GM19099 (cell line): ENCODE data around the gene PTPRZ1.

Experiments
- POLR2A ChIP-seq: IDR thresholded peaks from 3 replicates; pipeline ENCODE4 v1.6.1; 2011; ENCODE audit warnings: low read depth; ENCODE audit not compliant: insufficient read length; ENCODE audit errors: extremely low read depth

PTPRZ1 gene

DNA sequence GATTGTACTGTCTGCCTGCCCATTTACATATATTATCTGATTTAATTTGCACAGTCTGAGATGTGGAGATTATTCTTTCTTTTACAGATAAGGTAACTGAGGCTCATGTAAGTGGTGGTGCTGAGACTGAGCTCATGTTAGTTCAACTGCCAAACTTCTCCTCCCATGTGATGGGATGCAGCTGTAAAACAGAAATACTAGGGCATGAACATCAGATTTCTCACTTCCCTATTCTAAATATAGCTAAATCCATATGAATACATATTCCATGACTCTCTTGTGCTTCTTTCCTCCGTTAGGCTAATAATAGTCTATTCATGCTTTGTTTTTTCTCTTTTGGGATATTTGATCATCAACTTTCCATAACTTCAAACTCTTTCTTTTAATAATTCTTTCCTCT is 84.7 kb downstream of the PTPRZ1 start:
- TF ChIP-seq POLR2A, result no peak

DNA sequence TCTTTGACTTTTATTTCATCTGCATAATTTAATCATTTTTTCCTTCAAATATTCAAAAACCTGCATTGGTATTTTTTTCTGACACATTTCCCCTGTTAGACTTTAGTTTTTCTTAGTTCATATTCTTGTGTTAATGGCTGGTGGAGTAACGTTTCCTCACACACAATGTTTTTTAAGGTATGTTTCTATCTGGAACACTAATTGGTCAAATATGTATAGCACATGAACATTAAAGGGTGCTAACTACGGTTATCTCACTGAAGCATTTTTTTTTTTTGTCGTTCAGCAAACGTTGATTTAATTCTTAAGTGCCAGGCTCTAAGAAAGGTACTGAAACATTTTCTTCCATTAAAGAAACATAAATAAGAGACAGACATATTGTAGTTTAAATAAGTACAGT is 87.7 kb downstream of the PTPRZ1 start:
- no peak for TF ChIP-seq POLR2A

DNA sequence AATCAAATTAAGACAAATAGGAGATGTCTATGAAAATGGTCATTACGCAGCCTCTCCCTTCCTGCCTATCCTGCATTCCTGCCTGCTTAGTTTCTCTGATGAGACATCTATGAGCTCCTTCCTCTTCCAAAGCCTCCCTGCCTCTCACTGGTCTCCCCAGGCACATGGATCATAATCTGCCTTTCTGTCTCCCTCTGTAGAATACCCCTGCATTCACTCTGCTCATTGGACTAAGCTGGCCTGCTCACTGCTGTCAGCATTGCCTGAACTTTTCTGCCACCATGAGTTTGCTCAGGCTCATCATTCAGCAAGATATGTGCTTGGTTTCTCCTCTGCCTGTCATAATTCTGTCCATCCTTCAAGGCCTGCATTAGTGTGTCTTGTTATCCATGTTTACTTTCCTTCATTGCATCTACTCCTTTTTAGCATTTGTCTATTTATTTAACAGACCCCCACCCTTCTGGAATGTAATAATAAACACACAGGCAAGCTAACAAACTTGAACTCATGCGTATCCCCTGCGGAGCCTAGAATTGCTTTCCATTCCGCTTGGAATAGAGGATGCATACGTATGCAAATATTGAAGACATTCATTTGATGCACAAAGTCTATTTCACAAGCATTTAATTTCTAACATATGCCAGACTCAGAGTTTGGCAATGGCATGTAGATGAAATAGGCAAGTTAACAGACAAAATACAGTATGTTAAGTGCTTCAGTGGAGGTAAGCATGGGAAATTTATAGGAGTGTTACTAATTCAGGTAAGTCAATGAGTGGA is 88.3 kb downstream of the PTPRZ1 start:
- no peak for TF ChIP-seq POLR2A

DNA sequence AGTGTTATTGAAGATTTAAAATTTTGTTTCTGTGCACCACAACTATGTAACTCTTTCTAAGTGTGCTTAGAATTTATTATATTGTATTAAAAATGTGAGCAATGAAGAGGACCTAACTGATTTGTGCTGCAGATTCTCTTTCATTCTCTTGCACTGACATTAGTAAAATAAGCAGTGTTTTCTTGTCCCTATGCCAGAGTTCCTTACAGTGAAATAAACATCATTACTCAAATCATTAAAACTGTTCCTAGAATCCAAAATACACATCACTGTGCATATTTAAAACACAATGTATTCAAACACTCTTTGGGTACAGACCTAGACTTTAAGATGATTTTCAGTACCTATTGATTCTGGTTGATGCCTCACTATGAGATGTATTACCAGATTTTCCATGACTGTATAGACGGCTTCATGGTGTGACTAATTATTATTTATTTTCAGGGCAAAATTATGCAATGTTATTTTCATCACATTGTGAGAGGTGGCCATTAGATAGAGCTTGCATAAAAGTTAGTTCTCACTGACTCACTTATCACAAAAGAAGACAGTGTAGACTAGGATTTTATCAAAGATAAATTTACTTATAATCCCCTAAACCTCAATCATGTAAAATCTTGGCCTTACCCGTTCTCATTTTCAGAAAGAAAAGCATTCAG is 93.4 kb downstream of the PTPRZ1 start:
- TF ChIP-seq POLR2A, result no peak

GRCh38 chr7:121966935-121967332 is 94.0 kb downstream of the PTPRZ1 start:
- no peak for TF ChIP-seq POLR2A

GRCh38 chr7:121985476-121986030 is 112.6 kb downstream of the PTPRZ1 start:
- TF ChIP-seq POLR2A, result no peak

DNA sequence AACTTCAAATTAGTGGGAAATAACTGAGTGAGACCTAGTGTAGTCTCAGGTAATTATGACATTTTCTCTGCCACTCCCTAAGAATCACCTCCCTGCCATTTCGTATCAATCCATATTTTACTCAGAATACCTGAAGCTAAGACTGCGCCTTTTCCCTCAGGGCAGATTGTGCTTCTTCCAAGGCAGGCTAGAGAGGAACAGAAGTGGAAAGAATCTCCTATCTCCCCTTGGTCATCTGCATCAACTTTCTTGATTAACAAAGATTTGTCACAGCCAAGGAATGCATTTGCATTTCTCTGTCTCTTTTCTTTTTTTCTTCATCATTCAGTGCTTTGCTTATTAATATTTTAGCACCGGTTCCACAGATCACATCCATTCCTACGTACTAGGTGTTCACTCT is 119.1 kb downstream of the PTPRZ1 start:
- TF ChIP-seq POLR2A, result no peak

- no peak for TF ChIP-seq POLR2A
These were observed 121.9 kb downstream of the PTPRZ1 start for GRCh38 chr7:121994625-121995410.

GRCh38 chr7:122006687-122007086 is 133.7 kb downstream of the PTPRZ1 start:
- TF ChIP-seq POLR2A, result no peak

- TF ChIP-seq POLR2A, result no peak
These were observed 137.2 kb downstream of the PTPRZ1 start for GRCh38 chr7:122010116-122010515.

DNA sequence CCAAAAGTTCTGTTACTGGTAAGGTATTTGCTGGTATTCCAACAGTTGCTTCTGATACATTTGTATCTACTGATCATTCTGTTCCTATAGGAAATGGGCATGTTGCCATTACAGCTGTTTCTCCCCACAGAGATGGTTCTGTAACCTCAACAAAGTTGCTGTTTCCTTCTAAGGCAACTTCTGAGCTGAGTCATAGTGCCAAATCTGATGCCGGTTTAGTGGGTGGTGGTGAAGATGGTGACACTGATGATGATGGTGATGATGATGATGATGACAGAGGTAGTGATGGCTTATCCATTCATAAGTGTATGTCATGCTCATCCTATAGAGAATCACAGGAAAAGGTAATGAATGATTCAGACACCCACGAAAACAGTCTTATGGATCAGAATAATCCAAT is 140.1 kb downstream of the PTPRZ1 start:
- no peak for TF ChIP-seq POLR2A

GRCh38 chr7:122013630-122014029 is 140.7 kb downstream of the PTPRZ1 start:
- no peak for TF ChIP-seq POLR2A

DNA sequence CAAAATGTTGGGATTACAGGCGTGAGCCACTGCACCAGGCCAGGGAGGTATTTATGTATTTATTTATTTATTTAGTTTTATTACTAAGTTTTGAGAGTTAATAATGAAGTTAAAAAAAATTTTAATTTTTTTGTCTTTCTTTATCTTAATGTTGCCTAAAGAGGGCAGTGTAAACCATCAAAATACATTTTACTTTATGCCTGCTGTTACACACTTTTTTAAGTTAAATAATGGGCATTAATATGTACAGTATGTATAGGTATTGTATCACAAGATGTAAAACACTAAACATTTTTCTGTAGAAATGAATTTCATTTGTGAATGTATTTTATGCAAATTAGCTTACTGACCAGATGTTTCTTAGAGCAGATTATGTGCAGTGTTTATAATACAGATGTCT is 141.7 kb downstream of the PTPRZ1 start:
- no peak for TF ChIP-seq POLR2A

DNA sequence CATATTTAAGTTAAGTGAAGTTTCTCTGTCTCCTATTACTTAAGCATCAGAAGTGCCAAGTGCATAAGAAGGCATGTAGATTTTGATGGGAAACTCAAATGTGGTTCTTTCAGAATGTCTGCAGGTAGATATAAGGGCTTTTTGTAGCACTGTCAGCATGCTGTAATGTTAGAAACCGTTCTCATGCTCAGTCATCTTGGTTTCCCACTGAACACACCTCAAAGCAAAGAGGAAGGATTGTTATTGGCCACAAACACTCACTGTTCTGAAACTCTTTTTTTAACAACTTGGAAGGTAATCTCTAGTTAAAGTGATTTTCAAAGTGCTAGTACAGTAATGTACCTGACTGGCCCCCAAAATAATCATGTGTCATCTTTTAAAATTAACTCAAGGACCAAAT is 145.1 kb downstream of the PTPRZ1 start:
- no peak for TF ChIP-seq POLR2A

- no peak for TF ChIP-seq POLR2A
These were observed 154.1 kb downstream of the PTPRZ1 start for GRCh38 chr7:122027058-122027457.
